Mesothelial cell of epicardium (in vitro differentiated cells): ENCODE results near the gene SRRM5. TPM values are rescaled to one million over a fixed set of nuclear protein-coding genes. Genes with fewer than 3 reads are reported as not detected.
A peak's percentile ranks its signal among the peaks of the same experiment; 100 is the strongest.

ENCODE experiments used
- DNase-seq, 2 experiments: peaks; one replicate each; pipeline ENCODE4 v3.0.0; 2021; ENCODE audit warnings: low spot score in 2 of 2; ENCODE audit not compliant: unreplicated experiment in 2 of 2
- H3K27ac Mint-ChIP-seq: 2 replicates; pipeline ENCODE4 v1.8.0; 2021; ENCODE audit warnings: mixed read lengths
- H3K27me3 Mint-ChIP-seq: 2 replicates; pipeline ENCODE4 v1.8.0; 2021; ENCODE audit warnings: low read depth, mixed read lengths
- H3K36me3 Mint-ChIP-seq: 2 replicates; pipeline ENCODE4 v1.8.0; 2021; ENCODE audit warnings: mixed read lengths
- H3K4me1 Mint-ChIP-seq: 2 replicates; pipeline ENCODE4 v1.8.0; 2021; ENCODE audit warnings: mixed read lengths
- H3K4me3 Mint-ChIP-seq: 2 replicates; pipeline ENCODE4 v1.8.0; 2021; ENCODE audit warnings: mild to moderate bottlenecking, moderate library complexity, mixed read lengths
- H3K9me3 Mint-ChIP-seq: 2 replicates; pipeline ENCODE4 v1.8.0; 2021; ENCODE audit warnings: mixed read lengths
- CTCF ChIP-seq: fragments of 200-600 bp; sonication (generic); IDR thresholded peaks from one replicate; pipeline ENCODE4 v1.5.0; 2021; ENCODE audit warnings: antibody characterized with exemption; ENCODE audit not compliant: unreplicated experiment
- total RNA-seq: library from RNA; stranded (reverse); gene quantifications from 3 replicates; pipeline ENCODE4 v1.2.1, GENCODE V29; 2021

Gene SRRM5
- total RNA-seq: 0.36 to 0.63 TPM (median 0.58 TPM) in 3 replicates

- TF ChIP-seq CTCF: no peak
- no peak for DNase-seq
- Mint-ChIP-seq H3K27ac (no peak within 1 kb of the TSS), H3K4me1 (peaks cover 5% of the 10 kb centered on the region), H3K4me3 (no peak within 1 kb of the TSS), H3K9me3 (no peaks in the 10 kb centered on the region), H3K27me3 (no peaks in the 10 kb centered on the region), H3K36me3 (peaks cover 37% of the 10 kb centered on the region)
Measured at GRCh38 chr19:43611788-43612187, at the start of gene SRRM5. SRRM5 (plus strand) TSS chr19:43612088; CDS start chr19:43612122, 34 bp downstream.

- Mint-ChIP-seq H3K4me3 (no peak overlapping the region), H3K4me1 (no peaks in the 10 kb centered on the region), H3K27ac (no peak overlapping the region), H3K36me3 (peaks cover 28% of the 10 kb centered on the region), H3K27me3 (no peaks in the 10 kb centered on the region), H3K9me3 (no peaks in the 10 kb centered on the region)
- no peak for DNase-seq
- TF ChIP-seq CTCF: no peak
Measured at GRCh38 chr19:43562226-43562697, 49.6 kb upstream of the SRRM5 start.

- no peak for TF ChIP-seq CTCF
- DNase-seq: no peak
- H3K36me3 Mint-ChIP-seq: peaks cover 25% of the 10 kb centered on the region
- no peak overlapping the region for H3K4me3 Mint-ChIP-seq
- no peak overlapping the region for H3K27ac Mint-ChIP-seq
- no peaks in the 10 kb centered on the region for H3K27me3 Mint-ChIP-seq
- no peaks in the 10 kb centered on the region for H3K9me3 Mint-ChIP-seq
- H3K4me1 Mint-ChIP-seq: no peaks in the 10 kb centered on the region
Measured at GRCh38 chr19:43562698-43563241, 49.1 kb upstream of the SRRM5 start.

GRCh38 chr19:43563816-43564457 lies 48.0 kb upstream of the SRRM5 start:
- Mint-ChIP-seq H3K36me3 (peaks cover 23% of the 10 kb centered on the region), H3K4me3 (no peak overlapping the region), H3K4me1 (no peaks in the 10 kb centered on the region)

GRCh38 chr19:43564800-43565199 lies 47.1 kb upstream of the SRRM5 start:
- H3K4me3 Mint-ChIP-seq: no peak overlapping the region
- H3K9me3 Mint-ChIP-seq: no peaks in the 10 kb centered on the region
- H3K27ac Mint-ChIP-seq: peak overlapping the region; percentile 44
- no peak for TF ChIP-seq CTCF
- no peak for DNase-seq
- H3K27me3 Mint-ChIP-seq: no peaks in the 10 kb centered on the region
- peaks cover 22% of the 10 kb centered on the region for H3K36me3 Mint-ChIP-seq
- H3K4me1 Mint-ChIP-seq: no peaks in the 10 kb centered on the region

More at GRCh38 chr19:43563816-43564457, 48.0 kb upstream of the SRRM5 start:
- Mint-ChIP-seq H3K27me3 (no peaks in the 10 kb centered on the region), H3K27ac (no peak overlapping the region), H3K9me3 (no peaks in the 10 kb centered on the region)
- DNase-seq: no peak
- no peak for TF ChIP-seq CTCF
